GM12878 (cell line): ENCODE measurements around the gene AMDHD2. TPM values are rescaled to one million over a fixed set of nuclear protein-coding genes. Genes with fewer than 3 reads are reported as not detected.
A peak's percentile ranks its signal among the peaks of the same experiment; 100 is the strongest.

Source experiments
- ATAC-seq: fragments of 200-7000 bp; cut with Tn5 transposase; 3 replicates; pipeline ENCODE4 v1.9.1; 2020; ENCODE audit warnings: mild to moderate bottlenecking, moderate library complexity
- BruUV-seq: library from RNA; stranded (reverse); fragments of 400-500 nt; replicated peaks from 2 replicates; lab custom pipeline; 2021; lab: Mats Ljungman, UMichigan
- CTCF ChIA-PET: fragments of 300-600 bp; sonication (Branson Sonifier 250); formaldehyde crosslinking; extraction: SDS; loops from one replicate; lab custom pipeline; 2021; ENCODE audit warnings: inconsistent platforms; lab: Yijun Ruan, JAX
- POLR2A ChIA-PET: fragments of 350-600 bp; formaldehyde crosslinking; extraction: SDS; loops from one replicate; lab custom pipeline; 2021; ENCODE audit warnings: inconsistent platforms; lab: Charles Lee
- RAD21 ChIA-PET: fragments of 300-600 bp; sonication (Branson Sonifier 250); formaldehyde crosslinking; loops from one replicate; lab custom pipeline; 2023; ENCODE audit warnings: antibody characterized with exemption; ENCODE audit not compliant: unreplicated experiment; lab: Charles Lee
- SMC1A ChIA-PET: fragments of 300-600 bp; sonication (Branson Sonifier 250); formaldehyde crosslinking; loops from one replicate; lab custom pipeline; 2023; ENCODE audit not compliant: unreplicated experiment, uncharacterized antibody; lab: Charles Lee
- DNase-seq: peaks from one replicate; pipeline ENCODE4 v3.0.0-alpha.2; 2011; ENCODE audit warnings: low read depth, low spot score
- FAIRE-seq: peaks from 3 replicates; lab custom pipeline; 2011; peaks lifted over from hg19 to GRCh38; lab: Jason Lieb, UNC
- H2AFZ ChIP-seq: 2 replicates; pipeline ENCODE4 v1.6.0; 2011; ENCODE audit warnings: low read depth, low read length, control low read depth; ENCODE audit not compliant: control insufficient read depth
- H3K27ac ChIP-seq: 2 replicates; pipeline ENCODE4 v1.5.1; 2011; ENCODE audit warnings: control low read depth; ENCODE audit not compliant: control insufficient read depth, insufficient read depth
- H3K27me3 ChIP-seq, 2 experiments: replicated peaks in 1 of 2; 2 replicates each; pipeline versions ENCODE4 v1.6.0 to v1.6.1; 2011; ENCODE audit warnings: low read length in 1 of 2; ENCODE audit not compliant: control insufficient read depth in 2 of 2, insufficient read depth in 2 of 2
- H3K36me3 ChIP-seq, 2 experiments: 2 replicates each; pipeline ENCODE4 v1.5.1; 2011; ENCODE audit warnings: low read length in 1 of 2; ENCODE audit not compliant: control insufficient read depth in 2 of 2, insufficient read depth in 2 of 2
- H3K4me1 ChIP-seq: 2 replicates; pipeline ENCODE4 v1.6.1; 2011; ENCODE audit warnings: mild to moderate bottlenecking, low read length, moderate library complexity, mixed read lengths; ENCODE audit not compliant: control insufficient read depth, insufficient read depth
- H3K4me2 ChIP-seq: 2 replicates; pipeline ENCODE4 v1.6.0; 2011; ENCODE audit warnings: control low read depth; ENCODE audit not compliant: control insufficient read depth, insufficient read depth
- H3K4me3 ChIP-seq: fragments of 200-600 bp; sonication (generic); 2 replicates; pipeline ENCODE4 v1.5.1; 2016
- H3K79me2 ChIP-seq: 2 replicates; pipeline ENCODE4 v1.6.0; 2011; ENCODE audit warnings: low read length; ENCODE audit not compliant: control insufficient read depth, insufficient read depth
- H3K9ac ChIP-seq: 2 replicates; pipeline ENCODE4 v1.8.0; 2011; ENCODE audit warnings: low read length, control low read depth, mixed read lengths; ENCODE audit not compliant: control insufficient read depth, insufficient read depth
- H3K9me3 ChIP-seq: replicated peaks from 3 replicates; pipeline ENCODE4 v1.5.1; 2011; ENCODE audit warnings: mild to moderate bottlenecking, low read length; ENCODE audit not compliant: control insufficient read depth, insufficient read depth
- H4K20me1 ChIP-seq: 2 replicates; pipeline ENCODE4 v1.6.0; 2011; ENCODE audit not compliant: control insufficient read depth, insufficient read depth
- MLLT1 ChIP-seq: fragments of 450-650 bp; IDR thresholded peaks from 2 replicates; pipeline ENCODE4 v1.6.1; 2016; ENCODE audit warnings: mild to moderate bottlenecking
- PAX8 ChIP-seq: fragments of 450-650 bp; IDR thresholded peaks from 2 replicates; pipeline ENCODE4 v1.6.1; 2017; ENCODE audit warnings: mild to moderate bottlenecking, moderate library complexity
- RAD21 ChIP-seq: IDR thresholded peaks from 2 replicates; pipeline ENCODE4 v1.6.1; 2011; ENCODE audit warnings: mild to moderate bottlenecking, low read depth, low read length, moderate library complexity; ENCODE audit not compliant: insufficient read depth
- REST ChIP-seq: IDR thresholded peaks from 2 replicates; pipeline ENCODE4 v1.6.1; 2012; ENCODE audit warnings: mild to moderate bottlenecking, low read depth, low read length
- SMAD1 ChIP-seq: fragments of 450-650 bp; IDR thresholded peaks from 2 replicates; pipeline ENCODE4 v1.6.1; 2018; ENCODE audit warnings: mild to moderate bottlenecking, low read depth; ENCODE audit not compliant: partially characterized antibody
- STAT3 ChIP-seq: IDR thresholded peaks from 2 replicates; pipeline ENCODE4 v1.6.1; 2011; ENCODE audit warnings: low read depth, low read length, improper control_type of control experiment
- SUPT20H ChIP-seq: IDR thresholded peaks from 2 replicates; pipeline ENCODE4 v1.6.1; 2011; ENCODE audit warnings: low read depth, mild to moderate bottlenecking, low read length, moderate library complexity, borderline replicate concordance; ENCODE audit not compliant: control insufficient read depth
- TAF1 ChIP-seq: IDR thresholded peaks from 2 replicates; pipeline ENCODE4 v1.6.1; 2011; ENCODE audit warnings: mild to moderate bottlenecking, low read depth, low read length, borderline replicate concordance
- ZBED1 ChIP-seq: IDR thresholded peaks from 2 replicates; pipeline ENCODE4 v1.6.1; 2016; ENCODE audit warnings: borderline replicate concordance
- ZSCAN29 ChIP-seq: fragments of 450-650 bp; IDR thresholded peaks from 2 replicates; pipeline ENCODE4 v1.6.1; 2017; ENCODE audit warnings: mild to moderate bottlenecking, moderate library complexity
- WGBS: methylation state at CpG from one replicate; pipeline ENCODE4 v1.1.6; 2016; ENCODE audit warnings: low lambda C conversion rate; ENCODE audit not compliant: insufficient replicate concordance, insufficient coverage; ENCODE audit errors: missing lambda C conversion rate; 5-methylcytosine and 5-hydroxymethylcytosine counted together
- in situ Hi-C: fragments of 300-500 bp; cut with MboI; formaldehyde crosslinking; loops from 9 replicates; pipeline ENCODE4 v1.14.3; 2018; ENCODE audit warnings: mixed read lengths
- intact Hi-C: fragments of 100-400 bp; cut with micrococcal nuclease; formaldehyde crosslinking; loops from one replicate; pipeline ENCODE4 v1.14.2; 2022; ENCODE audit not compliant: unreplicated experiment
- polyA plus RNA-seq, 11 experiments: library from polyadenylated mRNA; depleted of rRNA in 4 of 11; unstranded in 6 of 11; stranded (reverse) in 5 of 11; fragments of >200 nt; fragmentation: Nextera tagmentation in 4 of 11; fragmentation: Illumina TruSeq in 1 of 11; extraction: Ambion mirVana in 4 of 11; extraction: Trizol in 1 of 11; gene quantifications; 1 replicate in 1 of 11; 2 replicates in 10 of 11; pipeline versions ENCODE4 v1.2.1 to v1.2.3, GENCODE V29; 2011 to 2016; ENCODE audit warnings: inconsistent platforms in 2 of 11, missing spikeins in 2 of 11, low read depth in 1 of 11
- total RNA-seq, 4 experiments: library from RNA; depleted of rRNA in 3 of 4; stranded (reverse); fragments of >200 nt in 3 of 4; fragmentation: Illumina TruSeq in 1 of 4; extraction: Trizol in 1 of 4; gene quantifications; 2 replicates each; pipeline versions ENCODE4 v1.2.1 to v1.2.3, GENCODE V29; 2013 to 2021

The AMDHD2 gene
- total and polyA plus RNA-seq, 10 of the 15 experiments (the other 5 are each of a cell fraction or from before 2014, with no cell fraction given) = 0.60 to 41.8 (median 24.3) TPM; not detected in 1

DNA sequence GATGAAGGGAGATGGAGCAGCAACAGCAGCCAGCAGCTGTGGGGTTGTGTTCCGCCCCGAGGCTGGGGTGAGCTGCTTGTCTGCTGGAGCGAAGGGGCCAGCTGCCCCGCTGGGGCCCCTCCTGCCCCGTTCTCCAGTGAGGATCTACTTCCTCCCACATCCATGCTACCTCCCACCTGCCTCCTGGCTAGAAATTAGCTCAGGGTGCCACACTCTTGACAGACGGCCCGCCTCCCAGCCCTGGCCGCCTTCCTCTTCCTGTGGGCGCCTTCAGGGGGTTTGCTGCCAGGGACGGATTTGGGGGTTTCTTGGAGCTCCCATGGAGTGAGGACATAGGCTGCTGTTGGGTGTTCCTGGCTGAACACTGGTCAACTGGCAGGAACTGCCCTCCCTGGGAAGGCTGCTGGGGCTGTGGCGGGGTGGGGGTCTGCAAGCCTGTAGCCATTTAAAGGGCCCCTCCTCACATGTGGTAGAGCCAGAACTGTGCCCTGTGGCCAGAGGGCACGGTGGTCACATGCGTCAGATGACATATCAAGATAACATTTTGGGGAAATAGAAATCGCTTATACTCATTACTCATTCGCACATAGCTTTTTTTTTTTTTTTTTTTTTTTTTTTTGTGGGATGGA lies 32.2 kb upstream of the AMDHD2 start:
- no TSS peak for BruUV-seq
- ChIA-PET CTCF (interaction anchor here (0.7 to 4.1 kb wide), 8 partner anchors 11 to 293 kb away, joined by 3 to 39 read pairs (median 4); partner anchors contain the start of genes ABCA3, CCNF and TBC1D24), RAD21 (interaction anchor here (0.9 to 3.8 kb wide), 4 partner anchors 10 to 58 kb away, joined by 4 to 21 read pairs (median 11); partner anchors contain the start of genes CCNF, NTN3 and TEDC2), SMC1A (interaction anchor here (0.5 to 1.5 kb wide), 6 partner anchors 9 to 191 kb away, joined by 3 to 4 read pairs (median 3); no protein-coding TSS in a partner anchor), POLR2A (interaction anchor here (0.6 to 3.4 kb wide), 7 partner anchors 9 to 328 kb away, joined by 3 to 10 read pairs (median 5); partner anchors contain the start of gene CCNF)
- H3K27ac ChIP-seq = no peak overlapping the region
- FAIRE-seq (no peak), ATAC-seq (no peak), DNase-seq (no peak)
- no peak overlapping the region for H2AFZ ChIP-seq
- no peaks in the 10 kb centered on the region for H4K20me1 ChIP-seq
- intact Hi-C loops = loop anchor here (5.0 kb wide), 1 partner anchor 146 kb away; the partner anchor contains the start of gene ABCA3
- H3K4me2 ChIP-seq = no peak overlapping the region
- no peaks in the 10 kb centered on the region; a peak in 1 of 4 replicates for H3K36me3 ChIP-seq
- no peak overlapping the region for H3K9ac ChIP-seq
- H3K27me3 ChIP-seq = no peaks in the 10 kb centered on the region
- 90% methylated on average over 15 of the region's 15 CpGs for WGBS
- H3K4me1 ChIP-seq = peaks cover 16% of the 10 kb centered on the region
- no peaks in the 10 kb centered on the region for H3K79me2 ChIP-seq
- TF ChIP-seq MLLT1 (0 out of 2 replicates have a peak, but pooled peaks have one; percentile 25), STAT3 (no peak)
- H3K4me3 ChIP-seq = no peak overlapping the region
- H3K9me3 ChIP-seq = no peaks in the 10 kb centered on the region
- in situ Hi-C loops = no loop called here

- Histone ChIP-seq H3K4me3 (no peak overlapping the region), H3K27me3 (no peaks in the 10 kb centered on the region), H3K4me1 (peaks cover 16% of the 10 kb centered on the region), H2AFZ (no peak overlapping the region), H3K36me3 (no peaks in the 10 kb centered on the region; a peak in 1 of 4 replicates), H3K4me2 (no peak overlapping the region), H4K20me1 (no peaks in the 10 kb centered on the region), H3K79me2 (no peaks in the 10 kb centered on the region), H3K27ac (no peak overlapping the region), H3K9ac (no peak overlapping the region), H3K9me3 (no peaks in the 10 kb centered on the region)
- intact Hi-C loops = loop anchor here (5.0 kb wide), 1 partner anchor 147 kb away; the partner anchor contains the start of gene ABCA3
- ChIA-PET POLR2A (interaction anchor here (0.6 kb wide), 1 partner anchor 21 kb away, joined by 4 read pairs; no protein-coding TSS in a partner anchor), CTCF (interaction anchor here (1.4 to 1.6 kb wide), 2 partner anchors 12 to 194 kb away, joined by 3 read pairs; no protein-coding TSS in a partner anchor), RAD21 (no interaction called here), SMC1A (no interaction called here)
- DNase-seq (no peak), FAIRE-seq (no peak), ATAC-seq (no peak)
- BruUV-seq = no TSS peak
- in situ Hi-C loops = no loop called here
- WGBS = 96% methylated on average over 16 of the region's 16 CpGs
- TF ChIP-seq PAX8 = no peak
- TF ChIP-seq TAF1 = no peak
- no peak for TF ChIP-seq SUPT20H
- no peak for TF ChIP-seq REST
- no peak for TF ChIP-seq SMAD1
- no peak for TF ChIP-seq ZSCAN29
- TF ChIP-seq ZBED1 = no peak
- TF ChIP-seq RAD21 = no peak
These were observed 30.6 kb upstream of the AMDHD2 start for GRCh38 chr16:2489581-2489980.
